Spleen (tissue), 11 donors: Measurements from ENCODE around the gene MRPL55. TPM values are rescaled to one million over a fixed set of nuclear protein-coding genes. Genes with fewer than 3 reads are reported as not detected.

Experiments used
- DNase-seq: peaks from one replicate; pipeline ENCODE4 v3.0.0-alpha.2; 2020
- H3K27ac ChIP-seq, 8 donors: fragments of 200-600 bp; sonication (generic) in 7 of 8; 1 replicate in 4 of 8; 2 replicates in 4 of 8; pipeline versions ENCODE4 v1.5.0 to v1.8.0; 2016 to 2021; ENCODE audit warnings: inconsistent platforms in 4 of 8, mild to moderate bottlenecking in 4 of 8, moderate library complexity in 1 of 8
- H3K27me3 ChIP-seq, 7 donors: fragments of 200-600 bp; sonication (generic) in 6 of 7; replicated peaks in 1 of 7; 1 replicate in 4 of 7; 2 replicates in 3 of 7; pipeline versions ENCODE4 v1.5.0 to v1.8.0; 2016 to 2021; ENCODE audit warnings: inconsistent platforms in 3 of 7, mild to moderate bottlenecking in 1 of 7
- H3K36me3 ChIP-seq, 6 donors: fragments of 200-600 bp; sonication (generic) in 5 of 6; 1 replicate in 4 of 6; 2 replicates in 2 of 6; pipeline versions ENCODE4 v1.5.0 to v1.8.0; 2016 to 2021; ENCODE audit warnings: inconsistent platforms in 2 of 6
- H3K4me1 ChIP-seq, 6 donors: fragments of 200-600 bp; sonication (generic) in 5 of 6; 1 replicate in 3 of 6; 2 replicates in 3 of 6; pipeline versions ENCODE4 v1.5.0 to v1.8.0; 2016 to 2021; ENCODE audit warnings: inconsistent platforms in 3 of 6
- H3K4me3 ChIP-seq, 8 donors: fragments of 200-600 bp; sonication (generic) in 7 of 8; 1 replicate in 4 of 8; 2 replicates in 4 of 8; pipeline versions ENCODE4 v1.5.0 to v1.8.0; 2016 to 2021; ENCODE audit warnings: inconsistent platforms in 4 of 8, mild to moderate bottlenecking in 4 of 8, moderate library complexity in 2 of 8
- H3K9me3 ChIP-seq, 8 donors: fragments of 200-600 bp; sonication (generic) in 7 of 8; 1 replicate in 4 of 8; 2 replicates in 4 of 8; pipeline versions ENCODE4 v1.5.0 to v1.8.0; 2016 to 2021; ENCODE audit warnings: inconsistent platforms in 4 of 8
- POLR2A ChIP-seq, 3 donors: fragments of 450-650 bp; IDR thresholded peaks; one replicate each; pipeline ENCODE4 v1.5.1; 2017; ENCODE audit warnings: antibody characterized with exemption in 3 of 3, mild to moderate bottlenecking in 1 of 3
- POLR2AphosphoS5 ChIP-seq, 3 donors: sonication (generic); formaldehyde crosslinking; IDR thresholded peaks; one replicate each; pipeline ENCODE4 v1.5.1; 2017; ENCODE audit warnings: antibody characterized with exemption in 3 of 3
- WGBS, 5 donors: extraction: QIAGEN DNeasy Blood & Tissue Kit in 3 of 5; methylation state at CpG; one replicate each; pipeline versions ENCODE4 v1.1.5 to v1.1.7; 2013 to 2018; 5-methylcytosine and 5-hydroxymethylcytosine counted together
- intact Hi-C: fragments of 100-400 bp; cut with DNase I; formaldehyde crosslinking; loops from one replicate; pipeline ENCODE4 v1.15.0; 2023; ENCODE audit warnings: low total_unique reads
- polyA plus RNA-seq, 3 donors: library from polyadenylated mRNA; stranded (reverse); fragments of 200-250 nt; gene quantifications; one replicate each; pipeline ENCODE4 v1.2.1, GENCODE V29; 2013
- total RNA-seq, 7 donors: library from RNA; depleted of rRNA in 3 of 7; stranded (reverse); fragments of >200 nt in 3 of 7; fragmentation: NEBNext Ultra II Directional in 4 of 7; extraction: Animal tissue kit (Norgen Biotek cat#: 25700) in 4 of 7; gene quantifications; one replicate each; pipeline versions ENCODE4 v1.1.0 to v1.2.1, GENCODE V29; 2016 to 2021
- TF ChIP-seq, protein P1 (sequence below), 11 experiments: fragments of 200-600 bp in 7 of 11; fragments of 450-650 bp in 4 of 11; sonication (generic) in 4 of 11; IDR thresholded peaks in 8 of 11; conservative IDR thresholded peaks in 3 of 11; 1 replicate in 7 of 11; 2 replicates in 4 of 11; pipeline versions ENCODE4 v1.4.0 to v1.8.0; 2016 to 2021; ENCODE audit warnings: antibody characterized with exemption in 11 of 11, inconsistent platforms in 4 of 11, mild to moderate bottlenecking in 1 of 11
- donor health status: healthy with polysubstance abuse.
- donor health status: DM: no; HTN: no; CAD: no; lungs with moderate emphysema.
- donor health status: DM: no; HTN: no; CAD: no.
- donor health status: Bipolar disorder and iron deficiency.
- donor health status: healthy.
- donor health status: DM: no; HTN: no; CAD: no.
- donor health status: DM: yes; HTN: yes; CAD: no.

Gene MRPL55
- total and polyA plus RNA-seq, 10 donors = 32.3 to 114 (median 72.1) TPM

DNA sequence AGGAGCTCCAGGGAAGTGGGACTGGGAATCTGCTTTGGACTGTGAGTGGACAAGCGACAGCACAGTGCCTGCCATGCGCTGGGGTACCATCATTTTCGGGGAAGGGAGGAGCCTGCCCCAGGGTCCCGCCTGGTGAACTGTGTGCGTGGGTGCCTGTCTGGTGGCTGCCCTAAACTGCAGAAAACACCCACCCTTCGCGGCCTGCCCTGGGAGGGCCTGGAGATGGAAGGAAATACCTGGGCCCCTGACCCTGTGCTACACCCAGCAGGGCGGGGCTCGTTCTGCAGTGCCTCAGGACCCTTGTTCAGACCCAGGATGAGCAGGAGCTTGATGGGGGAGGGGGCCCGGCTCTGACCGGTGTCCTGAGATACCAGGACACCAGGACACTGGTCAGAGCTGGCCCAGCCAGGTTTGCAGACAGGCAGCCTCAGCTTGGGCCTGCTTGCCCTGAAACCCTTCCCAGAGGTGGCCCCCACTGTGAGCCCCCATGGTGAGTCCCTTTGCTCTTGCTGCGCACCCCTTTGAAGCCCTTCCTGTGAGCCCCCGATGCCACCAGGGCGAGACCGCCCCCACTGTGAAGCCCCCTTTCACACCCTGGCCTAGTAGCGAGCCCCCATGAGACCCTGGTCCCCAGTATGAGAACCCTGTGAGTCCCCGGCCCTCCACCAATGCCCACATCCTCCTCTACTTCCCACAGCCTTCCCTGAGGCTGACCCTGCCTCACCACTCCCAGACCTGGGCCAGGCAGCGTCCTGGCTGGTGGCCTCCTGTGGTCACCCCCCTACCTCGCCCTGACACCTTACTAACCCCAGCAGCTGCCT, 43.2 kb upstream of the MRPL55 start:
- peak; percentile 59 for DNase-seq
- H3K4me1 ChIP-seq = peaks cover 15 to 64% (median 45%) of the 10 kb centered on the region in 6 donors
- peak overlapping the region in 3 of 8 donors; percentile 72 to 81 (median 78) for H3K27ac ChIP-seq
- H3K4me3 ChIP-seq = no peak overlapping the region
- H3K36me3 ChIP-seq = peaks cover 0 to 33% (median 24%) of the 10 kb centered on the region in 6 donors
- intact Hi-C loops = no loop called here
- TF ChIP-seq POLR2AphosphoS5 (IDR thresholded peaks at IDR 0.05) = no peak
- no peak for TF ChIP-seq POLR2A (IDR thresholded peaks at IDR 0.05)
- TF ChIP-seq, protein P1, sequence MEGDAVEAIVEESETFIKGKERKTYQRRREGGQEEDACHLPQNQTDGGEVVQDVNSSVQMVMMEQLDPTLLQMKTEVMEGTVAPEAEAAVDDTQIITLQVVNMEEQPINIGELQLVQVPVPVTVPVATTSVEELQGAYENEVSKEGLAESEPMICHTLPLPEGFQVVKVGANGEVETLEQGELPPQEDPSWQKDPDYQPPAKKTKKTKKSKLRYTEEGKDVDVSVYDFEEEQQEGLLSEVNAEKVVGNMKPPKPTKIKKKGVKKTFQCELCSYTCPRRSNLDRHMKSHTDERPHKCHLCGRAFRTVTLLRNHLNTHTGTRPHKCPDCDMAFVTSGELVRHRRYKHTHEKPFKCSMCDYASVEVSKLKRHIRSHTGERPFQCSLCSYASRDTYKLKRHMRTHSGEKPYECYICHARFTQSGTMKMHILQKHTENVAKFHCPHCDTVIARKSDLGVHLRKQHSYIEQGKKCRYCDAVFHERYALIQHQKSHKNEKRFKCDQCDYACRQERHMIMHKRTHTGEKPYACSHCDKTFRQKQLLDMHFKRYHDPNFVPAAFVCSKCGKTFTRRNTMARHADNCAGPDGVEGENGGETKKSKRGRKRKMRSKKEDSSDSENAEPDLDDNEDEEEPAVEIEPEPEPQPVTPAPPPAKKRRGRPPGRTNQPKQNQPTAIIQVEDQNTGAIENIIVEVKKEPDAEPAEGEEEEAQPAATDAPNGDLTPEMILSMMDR (IDR thresholded peaks at IDR 0.05 in 8 of 11, conservative IDR thresholded peaks at IDR 0.05 in 3 of 11) = no peak
- H3K9me3 ChIP-seq = no peaks in the 10 kb centered on the region
- 89 to 92% (median 91%) methylated on average over 16 to 19 of the region's 19 CpGs for WGBS, 5 donors
- H3K27me3 ChIP-seq = peaks cover 0 to 11% (median 0%) of the 10 kb centered on the region in 7 donors

DNA sequence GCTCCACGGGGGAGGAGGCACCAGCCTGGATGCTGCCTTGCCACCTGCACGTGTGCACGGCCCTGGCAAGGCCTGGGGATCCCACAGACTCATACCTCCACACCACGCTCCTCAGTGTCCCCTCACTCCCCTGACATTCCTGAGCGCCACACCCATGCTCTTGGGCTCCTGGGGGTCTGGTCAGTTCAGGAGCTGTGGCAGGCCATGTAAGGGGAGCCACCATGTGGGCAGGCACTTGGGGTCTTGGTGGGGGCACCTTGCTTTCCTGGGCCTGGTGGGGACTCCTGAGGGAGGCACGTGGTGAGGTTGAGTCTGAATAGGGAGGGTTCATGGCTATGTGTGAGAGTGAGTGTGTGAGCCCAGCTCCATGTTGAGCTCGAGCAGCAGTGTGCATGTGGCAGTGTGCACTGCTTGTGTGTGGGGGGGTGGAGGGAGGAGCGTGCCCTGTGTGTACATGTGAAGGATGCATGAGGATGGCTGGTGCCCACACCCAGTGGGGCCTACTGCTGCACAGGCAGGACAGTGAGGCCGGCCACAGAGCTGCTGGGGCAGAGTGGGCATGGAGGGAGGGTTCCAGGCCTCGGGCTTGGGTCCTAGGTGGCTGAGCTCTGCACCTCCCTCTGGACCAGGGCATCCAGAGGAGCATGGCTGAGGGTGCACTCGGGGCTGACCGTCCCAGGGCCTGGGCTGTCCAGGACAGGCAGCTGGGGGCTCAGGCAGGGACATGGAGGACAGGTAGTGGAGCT, 42.3 kb upstream of the MRPL55 start:
- peaks cover 15 to 61% (median 40%) of the 10 kb centered on the region in 6 donors for H3K4me1 ChIP-seq
- WGBS, 5 donors = 61 to 95% (median 81%) methylated on average over 9 to 12 of the region's 12 CpGs
- H3K27me3 ChIP-seq = peaks cover 0 to 1% (median 0%) of the 10 kb centered on the region in 7 donors
- H3K27ac ChIP-seq = peak overlapping the region in 6 of 8 donors; percentile 69 to 81 (median 77)
- TF ChIP-seq, protein P1 (IDR thresholded peaks at IDR 0.05 in 8 of 11, conservative IDR thresholded peaks at IDR 0.05 in 3 of 11) = no peak
- TF ChIP-seq POLR2AphosphoS5 (IDR thresholded peaks at IDR 0.05) (peak in 1 of 3 donors; percentile 2), POLR2A (IDR thresholded peaks at IDR 0.05) (no peak)
- intact Hi-C loops = no loop called here
- peaks cover 0 to 42% (median 33%) of the 10 kb centered on the region in 6 donors for H3K36me3 ChIP-seq
- no peaks in the 10 kb centered on the region for H3K9me3 ChIP-seq
- DNase-seq = no peak
- no peak overlapping the region for H3K4me3 ChIP-seq

DNA sequence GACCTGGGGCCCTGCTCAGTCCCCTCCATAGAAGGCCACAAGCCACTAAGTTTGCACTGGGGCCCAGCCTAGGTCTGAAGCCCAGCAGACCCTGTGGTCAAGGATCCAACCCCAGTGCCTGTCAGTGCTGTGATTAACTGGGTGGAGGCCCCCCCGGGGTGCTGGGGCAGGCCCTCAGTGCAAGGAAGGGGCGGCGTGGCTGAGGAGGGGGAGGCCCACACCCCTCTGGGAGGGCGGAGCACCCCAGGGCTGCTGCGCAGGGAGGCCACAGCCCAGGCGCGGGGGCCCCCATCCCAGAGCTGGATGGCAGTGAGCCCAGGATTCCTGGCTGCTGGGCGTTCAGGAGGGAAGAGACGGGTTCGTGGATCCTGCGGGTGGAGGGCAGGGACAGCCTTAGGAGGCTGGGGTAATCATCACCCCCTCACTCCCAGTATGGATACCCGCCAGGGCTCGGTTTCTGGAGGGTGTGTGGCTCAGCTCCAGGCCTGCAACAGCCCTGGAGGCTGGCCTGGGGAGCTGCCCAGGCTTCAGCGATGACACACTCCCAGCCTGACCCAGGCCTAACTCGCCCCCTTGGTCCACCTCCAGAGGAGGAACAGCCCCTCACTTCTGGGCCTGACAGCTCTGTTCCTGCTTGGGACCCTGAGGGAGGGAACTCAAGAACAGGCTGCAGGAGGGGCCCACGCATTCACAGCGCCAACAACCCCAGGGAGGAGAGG, 41.5 kb upstream of the MRPL55 start:
- peaks cover 0 to 50% (median 40%) of the 10 kb centered on the region in 6 donors for H3K36me3 ChIP-seq
- TF ChIP-seq POLR2A (IDR thresholded peaks at IDR 0.05) (no peak), POLR2AphosphoS5 (IDR thresholded peaks at IDR 0.05) (no peak)
- TF ChIP-seq, protein P1 (IDR thresholded peaks at IDR 0.05 in 8 of 11, conservative IDR thresholded peaks at IDR 0.05 in 3 of 11) = no peak
- no peak for DNase-seq
- intact Hi-C loops = no loop called here
- whole genome bisulfite sequencing, 5 donors = 66 to 84% (median 75%) methylated on average over 11 to 17 of the region's 17 CpGs
- H3K4me1 ChIP-seq = peaks cover 15 to 63% (median 38%) of the 10 kb centered on the region in 6 donors
- peak overlapping the region in 3 of 8 donors; percentile 4 to 38 (median 25) for H3K4me3 ChIP-seq
- H3K27ac ChIP-seq = peak overlapping the region in 7 of 8 donors; percentile 69 to 81 (median 76)
- H3K27me3 ChIP-seq = no peaks in the 10 kb centered on the region
- H3K9me3 ChIP-seq = no peaks in the 10 kb centered on the region
